HepG2 (cell line): Measurements from ENCODE around the gene NOC2L. TPM values are rescaled to one million over a fixed set of nuclear protein-coding genes. Genes with fewer than 3 reads are reported as not detected.

Experiments used
- ATAD3A ChIP-seq: sonication (generic); formaldehyde crosslinking; IDR thresholded peaks from 2 replicates; pipeline ENCODE4 v1.4.0; 2020; ENCODE audit warnings: missing genetic modification reagents
- FOXK1 ChIP-seq: sonication (generic); formaldehyde crosslinking; IDR thresholded peaks from 2 replicates; pipeline ENCODE4 v1.4.0; 2020; ENCODE audit warnings: low read depth, missing genetic modification reagents, borderline replicate concordance
- HDAC2 ChIP-seq: sonication (generic); formaldehyde crosslinking; IDR thresholded peaks from 2 replicates; pipeline ENCODE4 v1.4.0; 2020; ENCODE audit warnings: missing genetic modification reagents
- JUNB ChIP-seq: sonication (generic); formaldehyde crosslinking; IDR thresholded peaks from 2 replicates; pipeline ENCODE4 v1.8.0; 2022; ENCODE audit warnings: missing genetic modification reagents, mild to moderate bottlenecking, borderline replicate concordance
- KAT2B ChIP-seq: fragments of 150-350 bp; IDR thresholded peaks from 2 replicates; pipeline ENCODE4 v1.6.1; 2014; ENCODE audit warnings: low read depth, low read length, borderline replicate concordance
- MAZ ChIP-seq, 2 experiments: sonication (generic) in 1 of 2; formaldehyde crosslinking in 1 of 2; IDR thresholded peaks; 2 replicates each; pipeline versions ENCODE4 v1.5.0 to v1.6.1; 2012 to 2020; ENCODE audit warnings: low read depth in 2 of 2, mild to moderate bottlenecking in 2 of 2, borderline replicate concordance in 1 of 2, improper control_type of control experiment in 1 of 2, low read length in 1 of 2, missing genetic modification reagents in 1 of 2, moderate library complexity in 1 of 2
- MEIS1 ChIP-seq: sonication (generic); formaldehyde crosslinking; IDR thresholded peaks from 2 replicates; pipeline ENCODE4 v1.9.0; 2021; ENCODE audit warnings: mild to moderate bottlenecking, missing genetic modification reagents, moderate library complexity, borderline replicate concordance
- MTA1 ChIP-seq: sonication (generic); formaldehyde crosslinking; IDR thresholded peaks from 2 replicates; pipeline ENCODE4 v1.4.0; 2020; ENCODE audit warnings: missing genetic modification reagents, mild to moderate bottlenecking, borderline replicate concordance
- PHF5A ChIP-seq: IDR thresholded peaks from one replicate; pipeline ENCODE4 v1.6.1; 2018; ENCODE audit warnings: low read depth, missing genetic modification reagents; ENCODE audit not compliant: unreplicated experiment
- RAD51 ChIP-seq: fragments of 450-650 bp; IDR thresholded peaks from 2 replicates; pipeline ENCODE4 v1.6.1; 2016; ENCODE audit warnings: borderline replicate concordance
- STAG1 ChIP-seq: sonication (generic); formaldehyde crosslinking; IDR thresholded peaks from 2 replicates; pipeline ENCODE4 v1.4.0; 2020; ENCODE audit warnings: missing genetic modification reagents
- THAP11 ChIP-seq: IDR thresholded peaks from 2 replicates; pipeline ENCODE4 v1.6.1; 2016; ENCODE audit warnings: missing biosample characterization, missing genetic modification reagents
- TRAFD1 ChIP-seq: sonication (generic); formaldehyde crosslinking; IDR thresholded peaks from 2 replicates; pipeline ENCODE4 v1.5.1; 2020; ENCODE audit warnings: missing genetic modification reagents, mild to moderate bottlenecking, borderline replicate concordance
- ZFP91 ChIP-seq: sonication (generic); formaldehyde crosslinking; IDR thresholded peaks from 2 replicates; pipeline ENCODE4 v1.9.0; 2022; ENCODE audit warnings: missing genetic modification reagents, mild to moderate bottlenecking, borderline replicate concordance
- ZNF354B ChIP-seq: sonication (generic); formaldehyde crosslinking; IDR thresholded peaks from 2 replicates; pipeline ENCODE4 v1.8.0; 2022; ENCODE audit warnings: mild to moderate bottlenecking, missing genetic modification reagents
- ZNF549 ChIP-seq: sonication (generic); formaldehyde crosslinking; IDR thresholded peaks from 2 replicates; pipeline ENCODE4 v1.5.0; 2020; ENCODE audit warnings: missing genetic modification reagents
- ZNF770 ChIP-seq: sonication (generic); formaldehyde crosslinking; IDR thresholded peaks from 2 replicates; pipeline ENCODE4 v1.5.0; 2020; ENCODE audit warnings: mild to moderate bottlenecking, missing genetic modification reagents
- polyA plus RNA-seq, 8 experiments: library from polyadenylated mRNA; depleted of rRNA in 3 of 8; stranded (reverse) in 7 of 8; unstranded in 1 of 8; fragments of >200 nt; fragmentation: Illumina TruSeq in 4 of 8; extraction: Trizol in 4 of 8; gene quantifications; 2 replicates each; pipeline versions ENCODE4 v1.2.1 to v1.2.3, GENCODE V29; 2011 to 2016; ENCODE audit warnings: low read depth in 4 of 8, missing spikeins in 1 of 8, mixed read lengths in 1 of 8; ENCODE audit not compliant: insufficient read depth in 1 of 8
- total RNA-seq, 5 experiments: library from RNA; depleted of rRNA; stranded (reverse); fragments of >200 nt; fragmentation: Illumina TruSeq; extraction: Trizol; gene quantifications; 2 replicates each; pipeline ENCODE4 v1.2.3, GENCODE V29; 2016; ENCODE audit warnings: low read depth in 1 of 5
- TF ChIP-seq, protein P1 (sequence below): sonication (generic); formaldehyde crosslinking; IDR thresholded peaks from 2 replicates; pipeline ENCODE4 v1.5.0; 2020; ENCODE audit warnings: mild to moderate bottlenecking, missing genetic modification reagents
- TF ChIP-seq, protein P2 (sequence below): sonication (generic); IDR thresholded peaks from 2 replicates; pipeline ENCODE4 v1.6.1; 2016; ENCODE audit warnings: low read depth, borderline replicate concordance

Gene NOC2L
- total and polyA plus RNA-seq, 2 of the 13 experiments (the other 11 are each of a cell fraction or from before 2014, with no cell fraction given): 32.0 to 103 TPM

- TF ChIP-seq TRAFD1 (CRISPR knock-in tag): no peak
- TF ChIP-seq ATAD3A: no peak
- TF ChIP-seq MAZ (IDR thresholded peaks at IDR 0.05; ENCODE audit: borderline replicate concordance, low read depth, low read length): peak; percentile 67; the same call in 1 of the 2 replicates
- no peak; the same call in none of the 2 replicates for TF ChIP-seq MAZ (CRISPR knock-in tag; IDR thresholded peaks at IDR 0.05; ENCODE audit: low read depth)
- TF ChIP-seq RAD51: no peak
- peak; percentile 78; the same call in 1 of the 2 replicates for TF ChIP-seq ZNF770
- TF ChIP-seq FOXK1 (CRISPR knock-in tag): no peak
- TF ChIP-seq MTA1 (CRISPR knock-in tag): no peak
- TF ChIP-seq ZFP91: peak; percentile 50; the same call in 1 of the 2 replicates
- TF ChIP-seq, protein P1, sequence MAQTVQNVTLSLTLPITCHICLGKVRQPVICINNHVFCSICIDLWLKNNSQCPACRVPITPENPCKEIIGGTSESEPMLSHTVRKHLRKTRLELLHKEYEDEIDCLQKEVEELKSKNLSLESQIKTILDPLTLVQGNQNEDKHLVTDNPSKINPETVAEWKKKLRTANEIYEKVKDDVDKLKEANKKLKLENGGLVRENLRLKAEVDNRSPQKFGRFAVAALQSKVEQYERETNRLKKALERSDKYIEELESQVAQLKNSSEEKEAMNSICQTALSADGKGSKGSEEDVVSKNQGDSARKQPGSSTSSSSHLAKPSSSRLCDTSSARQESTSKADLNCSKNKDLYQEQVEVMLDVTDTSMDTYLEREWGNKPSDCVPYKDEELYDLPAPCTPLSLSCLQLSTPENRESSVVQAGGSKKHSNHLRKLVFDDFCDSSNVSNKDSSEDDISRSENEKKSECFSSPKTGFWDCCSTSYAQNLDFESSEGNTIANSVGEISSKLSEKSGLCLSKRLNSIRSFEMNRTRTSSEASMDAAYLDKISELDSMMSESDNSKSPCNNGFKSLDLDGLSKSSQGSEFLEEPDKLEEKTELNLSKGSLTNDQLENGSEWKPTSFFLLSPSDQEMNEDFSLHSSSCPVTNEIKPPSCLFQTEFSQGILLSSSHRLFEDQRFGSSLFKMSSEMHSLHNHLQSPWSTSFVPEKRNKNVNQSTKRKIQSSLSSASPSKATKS (CRISPR knock-in tag): no peak
- no peak for TF ChIP-seq JUNB (CRISPR knock-in tag)
- no peak for TF ChIP-seq KAT2B
- no peak for TF ChIP-seq ZNF549 (CRISPR knock-in tag)
- TF ChIP-seq ZNF354B (CRISPR knock-in tag): no peak
- TF ChIP-seq PHF5A (CRISPR knock-in tag): no peak
- TF ChIP-seq STAG1: peak; percentile 17; the same call in 1 of the 2 replicates
- TF ChIP-seq THAP11 (CRISPR knock-in tag): 0 out of 2 replicates have a peak, but pooled peaks have one; percentile 21
- 0 out of 2 replicates have a peak, but pooled peaks have one; percentile 21 for TF ChIP-seq HDAC2 (CRISPR knock-in tag)
- TF ChIP-seq, protein P2, sequence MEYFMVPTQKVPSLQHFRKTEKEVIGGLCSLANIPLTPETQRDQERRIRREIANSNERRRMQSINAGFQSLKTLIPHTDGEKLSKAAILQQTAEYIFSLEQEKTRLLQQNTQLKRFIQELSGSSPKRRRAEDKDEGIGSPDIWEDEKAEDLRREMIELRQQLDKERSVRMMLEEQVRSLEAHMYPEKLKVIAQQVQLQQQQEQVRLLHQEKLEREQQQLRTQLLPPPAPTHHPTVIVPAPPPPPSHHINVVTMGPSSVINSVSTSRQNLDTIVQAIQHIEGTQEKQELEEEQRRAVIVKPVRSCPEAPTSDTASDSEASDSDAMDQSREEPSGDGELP: no peak
- TF ChIP-seq MEIS1 (CRISPR knock-in tag): 0 out of 2 replicates have a peak, but pooled peaks have one; percentile 52
Observed at GRCh38 chr1:921011-921837, 37.8 kb downstream of the NOC2L start (continued).
